Measurements from ENCODE around the gene TBR1. TPM values are rescaled to one million over a fixed set of nuclear protein-coding genes. Genes with fewer than 3 reads are reported as not detected.
A peak's percentile ranks its signal among the peaks of the same experiment; 100 is the strongest.

The TBR1 gene
- total and polyA plus RNA-seq, 8 donors = 0.04 to 0.08 (median 0.07) TPM; not detected in 4

DNA sequence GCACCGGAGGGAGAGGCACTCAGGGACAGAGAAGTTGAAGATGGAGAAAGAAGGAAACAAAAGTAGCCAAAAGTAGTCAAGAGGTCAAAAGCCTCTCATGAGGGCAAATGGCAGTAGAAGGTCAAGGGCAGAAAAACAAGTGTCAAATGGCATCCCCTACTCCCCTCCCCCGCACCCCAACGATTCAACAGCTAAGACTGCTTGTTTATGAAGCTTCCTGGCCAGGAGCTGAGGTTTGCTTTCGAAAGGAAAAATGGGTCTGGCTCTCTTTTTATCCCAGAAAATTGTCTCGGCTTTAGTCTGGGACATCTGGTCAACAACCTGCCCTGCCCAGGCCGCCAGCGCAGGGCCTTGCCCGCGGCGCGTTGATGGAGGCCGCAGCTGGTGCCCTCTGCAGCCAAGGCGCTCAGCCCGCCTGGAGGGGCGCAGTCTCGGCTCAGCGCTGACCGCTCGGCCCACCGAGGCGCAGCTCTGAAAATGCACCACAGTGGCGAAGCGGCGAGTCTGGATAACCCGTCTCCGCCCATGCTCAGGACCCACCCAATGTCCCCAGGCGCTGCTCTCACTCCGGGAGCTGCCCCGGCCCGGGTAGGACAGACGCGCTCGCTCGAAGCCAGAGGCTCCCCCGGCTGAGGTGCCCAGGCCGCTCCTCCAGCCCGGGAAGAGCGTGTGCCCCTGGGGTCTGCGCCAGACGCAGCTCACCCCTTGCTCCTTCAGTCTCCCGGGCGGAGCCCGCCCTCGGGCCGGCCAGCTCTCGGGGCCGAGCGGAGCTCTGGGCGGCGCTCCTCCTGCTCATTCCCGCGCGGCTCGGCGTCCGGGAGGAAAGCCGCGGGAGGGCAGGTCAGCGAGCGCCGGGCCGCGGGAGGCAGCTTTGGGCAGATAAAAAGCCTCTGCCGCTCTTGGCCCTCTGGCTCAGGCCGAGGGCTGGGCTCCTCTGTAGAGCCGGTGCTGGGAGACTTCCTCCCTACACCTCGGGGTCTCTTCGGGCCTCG, 1.8 kb upstream of the TBR1 start:
- Histone ChIP-seq H3K36me3 (peaks cover 0 to 9% of the 10 kb centered on the region in 2 donors), H3K9me3 (no peaks in the 10 kb centered on the region), H3K27me3 (peaks cover 55 to 66% of the 10 kb centered on the region in 2 donors), H3K4me1 (peaks cover 11 to 40% of the 10 kb centered on the region in 2 donors), H3K27ac (no peak overlapping the region), H3K4me3 (peak overlapping the region; percentile 21 to 32)
- intact Hi-C loops (cut with DNase I) = no loop called here
- ATAC-seq (peak; percentile 77), DNase-seq (peak in 2 of 4 donors; percentile 40 to 81)
- TF ChIP-seq, protein P1, sequence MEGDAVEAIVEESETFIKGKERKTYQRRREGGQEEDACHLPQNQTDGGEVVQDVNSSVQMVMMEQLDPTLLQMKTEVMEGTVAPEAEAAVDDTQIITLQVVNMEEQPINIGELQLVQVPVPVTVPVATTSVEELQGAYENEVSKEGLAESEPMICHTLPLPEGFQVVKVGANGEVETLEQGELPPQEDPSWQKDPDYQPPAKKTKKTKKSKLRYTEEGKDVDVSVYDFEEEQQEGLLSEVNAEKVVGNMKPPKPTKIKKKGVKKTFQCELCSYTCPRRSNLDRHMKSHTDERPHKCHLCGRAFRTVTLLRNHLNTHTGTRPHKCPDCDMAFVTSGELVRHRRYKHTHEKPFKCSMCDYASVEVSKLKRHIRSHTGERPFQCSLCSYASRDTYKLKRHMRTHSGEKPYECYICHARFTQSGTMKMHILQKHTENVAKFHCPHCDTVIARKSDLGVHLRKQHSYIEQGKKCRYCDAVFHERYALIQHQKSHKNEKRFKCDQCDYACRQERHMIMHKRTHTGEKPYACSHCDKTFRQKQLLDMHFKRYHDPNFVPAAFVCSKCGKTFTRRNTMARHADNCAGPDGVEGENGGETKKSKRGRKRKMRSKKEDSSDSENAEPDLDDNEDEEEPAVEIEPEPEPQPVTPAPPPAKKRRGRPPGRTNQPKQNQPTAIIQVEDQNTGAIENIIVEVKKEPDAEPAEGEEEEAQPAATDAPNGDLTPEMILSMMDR (IDR thresholded peaks at IDR 0.05) = no peak

DNA sequence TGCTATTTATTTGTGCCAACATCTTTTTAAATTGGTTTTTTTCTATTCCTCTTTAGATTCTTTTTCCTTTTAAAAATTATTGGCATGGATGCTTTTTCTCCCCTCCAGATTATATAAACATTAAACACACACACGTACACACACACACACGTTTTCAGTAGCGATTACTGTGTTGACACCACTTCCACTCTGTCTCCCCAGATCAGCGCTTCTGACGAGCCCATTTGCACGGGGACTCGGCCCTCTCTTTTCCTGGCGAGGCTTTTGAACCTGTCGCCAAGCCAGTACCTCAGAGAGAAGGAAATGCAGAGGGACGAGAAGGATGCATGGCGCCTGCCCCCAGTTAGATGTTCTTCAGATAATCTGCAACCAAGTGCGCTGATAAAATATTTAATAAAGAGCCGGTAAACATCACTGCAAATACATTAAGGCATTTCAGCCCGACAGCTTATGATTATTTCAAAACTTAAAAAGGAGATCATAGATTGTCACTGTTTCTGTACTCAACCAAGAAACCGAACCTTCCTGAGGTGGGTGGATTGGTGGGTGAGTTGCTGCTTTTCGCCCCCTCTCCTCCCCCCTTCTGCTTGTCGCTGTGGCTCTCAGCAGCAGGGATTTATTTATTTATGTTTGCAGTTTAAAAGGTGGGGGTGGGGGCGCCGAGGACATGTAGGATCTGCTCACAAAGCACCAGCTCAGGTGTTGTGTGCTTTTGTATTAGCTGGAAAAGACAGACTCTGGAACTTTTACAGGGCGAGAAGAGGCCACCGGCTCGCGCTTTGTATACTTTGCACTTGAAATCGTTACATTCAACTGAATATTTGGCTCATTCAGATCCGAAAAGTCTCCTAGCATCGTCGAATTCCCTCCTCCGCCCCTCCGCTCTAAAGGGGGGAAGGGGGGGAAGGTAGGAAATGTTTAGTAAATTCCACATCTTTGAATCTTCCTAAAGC, 787 bp upstream of the TBR1 start:
- intact Hi-C loops (cut with DNase I) = no loop called here
- Histone ChIP-seq H3K27me3 (peaks cover 65 to 76% of the 10 kb centered on the region in 2 donors), H3K27ac (no peak overlapping the region), H3K4me1 (peaks cover 11 to 40% of the 10 kb centered on the region in 2 donors), H3K9me3 (no peaks in the 10 kb centered on the region), H3K4me3 (peak overlapping the region; percentile 21 to 32), H3K36me3 (peaks cover 0 to 6% of the 10 kb centered on the region in 2 donors)
- DNase-seq (no peak), ATAC-seq (peak; percentile 15)
- TF ChIP-seq, protein P1 (IDR thresholded peaks at IDR 0.05) = no peak

DNA sequence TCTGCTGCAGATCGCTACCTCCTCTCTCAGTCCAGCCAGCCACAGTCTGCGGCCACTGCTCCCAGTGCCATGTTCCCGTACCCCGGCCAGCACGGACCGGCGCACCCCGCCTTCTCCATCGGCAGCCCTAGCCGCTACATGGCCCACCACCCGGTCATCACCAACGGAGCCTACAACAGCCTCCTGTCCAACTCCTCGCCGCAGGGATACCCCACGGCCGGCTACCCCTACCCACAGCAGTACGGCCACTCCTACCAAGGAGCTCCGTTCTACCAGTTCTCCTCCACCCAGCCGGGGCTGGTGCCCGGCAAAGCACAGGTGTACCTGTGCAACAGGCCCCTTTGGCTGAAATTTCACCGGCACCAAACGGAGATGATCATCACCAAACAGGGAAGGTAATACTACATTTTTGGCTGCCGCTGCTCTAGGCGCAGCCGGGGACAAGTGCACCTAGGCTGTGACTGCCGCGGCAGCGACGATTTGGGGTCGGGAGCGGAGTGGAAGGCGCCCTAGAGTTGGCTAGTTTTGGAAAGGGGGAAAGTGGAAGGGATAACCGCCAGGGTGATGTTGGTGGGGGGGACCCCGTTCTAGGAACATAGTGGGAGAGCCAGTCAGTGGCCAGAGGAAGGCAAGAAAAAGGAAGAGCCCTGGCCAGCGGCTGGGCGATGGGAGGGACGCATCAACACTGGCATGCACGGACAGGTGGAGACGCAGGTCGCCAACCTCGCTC, 776 bp downstream of the TBR1 start:
- DNase-seq (peak in 2 of 4 donors; percentile 33 to 69), ATAC-seq (peak; percentile 15)
- H3K4me1 ChIP-seq = peaks cover 11 to 40% of the 10 kb centered on the region in 2 donors
- H3K27me3 ChIP-seq = peaks cover 78 to 91% of the 10 kb centered on the region in 2 donors
- H3K36me3 ChIP-seq = peaks cover 0 to under 1% of the 10 kb centered on the region in 2 donors
- TF ChIP-seq, protein P1 (IDR thresholded peaks at IDR 0.05) = no peak
- no peaks in the 10 kb centered on the region for H3K9me3 ChIP-seq
- H3K4me3 ChIP-seq = no peak overlapping the region
- intact Hi-C loops (cut with DNase I) = no loop called here
- H3K27ac ChIP-seq = no peak overlapping the region

DNA sequence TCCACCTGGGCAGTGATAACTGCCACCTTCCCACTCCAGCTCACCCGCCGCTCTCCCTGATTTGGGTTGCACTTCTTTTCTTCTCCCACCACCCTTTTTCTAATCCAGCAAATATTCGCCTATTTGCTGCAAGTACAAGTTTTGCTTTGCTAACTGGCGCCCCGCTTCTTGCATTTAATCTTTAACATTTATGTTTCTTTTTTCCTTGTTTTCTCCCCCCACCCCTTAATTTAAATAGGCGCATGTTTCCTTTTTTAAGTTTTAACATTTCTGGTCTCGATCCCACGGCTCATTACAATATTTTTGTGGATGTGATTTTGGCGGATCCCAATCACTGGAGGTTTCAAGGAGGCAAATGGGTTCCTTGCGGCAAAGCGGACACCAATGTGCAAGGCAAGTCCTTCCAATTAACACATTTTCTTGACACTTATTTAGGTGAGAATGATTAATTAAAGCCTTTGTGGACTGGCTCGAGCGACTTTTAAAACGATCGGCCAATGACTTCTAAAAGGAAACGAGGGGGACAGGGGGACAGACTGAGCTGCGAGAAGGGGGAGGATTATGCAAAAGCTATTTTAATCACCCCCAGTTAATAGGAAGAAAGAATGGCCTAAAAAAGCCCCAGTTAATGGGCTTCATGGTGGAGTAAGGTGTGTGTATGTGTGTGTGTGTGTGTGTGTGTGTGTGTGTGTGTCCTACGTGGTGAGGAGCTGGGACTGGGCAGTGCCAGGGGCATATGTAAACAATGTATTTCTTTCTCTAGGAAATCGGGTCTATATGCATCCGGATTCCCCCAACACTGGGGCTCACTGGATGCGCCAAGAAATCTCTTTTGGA, 1.6 kb downstream of the TBR1 start:
- Histone ChIP-seq H3K9me3 (no peaks in the 10 kb centered on the region), H3K4me3 (no peak overlapping the region), H3K4me1 (peaks cover 11 to 40% of the 10 kb centered on the region in 2 donors), H3K27ac (no peak overlapping the region), H3K36me3 (no peaks in the 10 kb centered on the region), H3K27me3 (peaks cover 86 to 99% of the 10 kb centered on the region in 2 donors)
- ATAC-seq = no peak
- TF ChIP-seq, protein P1 (IDR thresholded peaks at IDR 0.05) = no peak
- intact Hi-C loops (cut with DNase I) = no loop called here
- DNase-seq = no peak

Data from left lung (tissue), 10 donors.